ENCODE results near the gene SH3RF3. TPM values are rescaled to one million over a fixed set of nuclear protein-coding genes. Genes with fewer than 3 reads are reported as not detected.

Gene SH3RF3
- total and polyA plus RNA-seq, 4 experiments from 2014 or later = 0.26 to 2.2 (median 2.1) TPM; not detected in 1

- Histone ChIP-seq H3K27ac (ENCODE audit: low read depth, low read length) (no peak overlapping the region), H3K4me3 (ENCODE audit: low read length in 2 of 2) (no peak overlapping the region), H3K9me3 (ENCODE audit: control insufficient read depth in 1 of 2, low read length in 2 of 2) (no peaks in the 10 kb centered on the region), H3K36me3 (ENCODE audit: insufficient read depth, low read length) (no peaks in the 10 kb centered on the region), H3K27me3 (ENCODE audit: insufficient read depth, low read length) (no peaks in the 10 kb centered on the region), H3K4me1 (ENCODE audit: insufficient read depth, low read length) (peaks cover 41% of the 10 kb centered on the region)
- ChIA-PET CTCF (ENCODE audit: partially characterized antibody) (interaction anchor here (1.4 kb wide), 1 partner anchor 158 kb away, joined by 3 read pairs; no protein-coding TSS in a partner anchor), POLR2A (ENCODE audit: partially characterized antibody) (no interaction called here)
- no peak overlapping the region for H3K4me3 Mint-ChIP-seq
- intact Hi-C loops (cut with micrococcal nuclease) = no loop called here
- H3K4me1 Mint-ChIP-seq = peaks cover 17 to 44% (median 32%) of the 10 kb centered on the region in 4 donors
- H3K27me3 Mint-ChIP-seq = no peaks in the 10 kb centered on the region
- peak overlapping the region in 1 of 7 donors; percentile 24 for H3K27ac Mint-ChIP-seq
- H3K9me3 Mint-ChIP-seq = no peaks in the 10 kb centered on the region
- no peaks in the 10 kb centered on the region for H3K36me3 Mint-ChIP-seq
- DNase-seq = no peak
These were observed 223.3 kb downstream of the SH3RF3 start for GRCh38 chr2:109352056-109352897.

- POLR2A ChIA-PET (ENCODE audit: partially characterized antibody) = no interaction called here
- Mint-ChIP-seq H3K4me1 (peaks cover 17 to 38% (median 29%) of the 10 kb centered on the region in 4 donors), H3K27ac (no peak overlapping the region), H3K9me3 (peaks cover 0 to 4% (median 1%) of the 10 kb centered on the region in 8 donors), H3K4me3 (no peak overlapping the region), H3K27me3 (no peaks in the 10 kb centered on the region), H3K36me3 (no peaks in the 10 kb centered on the region)
- Histone ChIP-seq H3K4me1 (ENCODE audit: insufficient read depth, low read length) (peaks cover 33% of the 10 kb centered on the region), H3K4me3 (ENCODE audit: low read length in 2 of 2) (no peak overlapping the region), H3K27me3 (ENCODE audit: insufficient read depth, low read length) (no peaks in the 10 kb centered on the region), H3K36me3 (ENCODE audit: insufficient read depth, low read length) (no peaks in the 10 kb centered on the region), H3K9me3 (ENCODE audit: control insufficient read depth in 1 of 2, low read length in 2 of 2) (no peaks in the 10 kb centered on the region), H3K27ac (ENCODE audit: low read depth, low read length) (no peak overlapping the region)
- intact Hi-C loops (cut with micrococcal nuclease) = no loop called here
- DNase-seq = no peak
- CTCF ChIA-PET (ENCODE audit: partially characterized antibody) = interaction anchor here (1.4 kb wide), 1 partner anchor 157 kb away, joined by 3 read pairs; no protein-coding TSS in a partner anchor
These were observed 224.1 kb downstream of the SH3RF3 start for GRCh38 chr2:109352898-109353689.

GRCh38 chr2:109353806-109354745 lies 225.1 kb downstream of the SH3RF3 start:
- H3K36me3 Mint-ChIP-seq = no peaks in the 10 kb centered on the region

GRCh38 chr2:109355192-109355843 lies 226.3 kb downstream of the SH3RF3 start:
- intact Hi-C loops (cut with micrococcal nuclease) = no loop called here

More at GRCh38 chr2:109353806-109354745, 225.1 kb downstream of the SH3RF3 start:
- ChIA-PET POLR2A (ENCODE audit: partially characterized antibody) (no interaction called here), CTCF (ENCODE audit: partially characterized antibody) (interaction anchor here (0.9 kb wide), 1 partner anchor 157 kb away, joined by 3 read pairs; no protein-coding TSS in a partner anchor)
- Histone ChIP-seq H3K27ac (ENCODE audit: low read depth, low read length) (no peak overlapping the region), H3K9me3 (ENCODE audit: control insufficient read depth in 1 of 2, low read length in 2 of 2) (no peaks in the 10 kb centered on the region), H3K36me3 (ENCODE audit: insufficient read depth, low read length) (no peaks in the 10 kb centered on the region), H3K27me3 (ENCODE audit: insufficient read depth, low read length) (no peaks in the 10 kb centered on the region), H3K4me1 (ENCODE audit: insufficient read depth, low read length) (peaks cover 23% of the 10 kb centered on the region), H3K4me3 (ENCODE audit: low read length in 2 of 2) (no peak overlapping the region)
- H3K4me1 Mint-ChIP-seq = peaks cover 12 to 29% (median 19%) of the 10 kb centered on the region in 4 donors
- H3K27ac Mint-ChIP-seq = no peak overlapping the region
- H3K9me3 Mint-ChIP-seq = peaks cover 3 to 13% (median 6%) of the 10 kb centered on the region in 8 donors
- intact Hi-C loops (cut with micrococcal nuclease) = no loop called here
- DNase-seq = no peak
- H3K27me3 Mint-ChIP-seq = no peaks in the 10 kb centered on the region
- H3K4me3 Mint-ChIP-seq = no peak overlapping the region

GRCh38 chr2:109356324-109357035 lies 227.5 kb downstream of the SH3RF3 start:
- no peaks in the 10 kb centered on the region for H3K36me3 ChIP-seq (ENCODE audit: insufficient read depth, low read length)
- no peaks in the 10 kb centered on the region for H3K9me3 ChIP-seq (ENCODE audit: control insufficient read depth in 1 of 2, low read length in 2 of 2)
- H3K27ac Mint-ChIP-seq = no peak overlapping the region
- CTCF ChIA-PET (ENCODE audit: partially characterized antibody) = no interaction called here
- intact Hi-C loops (cut with micrococcal nuclease) = no loop called here
- H3K27me3 ChIP-seq (ENCODE audit: insufficient read depth, low read length) = no peaks in the 10 kb centered on the region
- peaks cover 0 to 5% (median 2%) of the 10 kb centered on the region in 4 donors for H3K4me1 Mint-ChIP-seq
- H3K27me3 Mint-ChIP-seq = no peaks in the 10 kb centered on the region
- no peak overlapping the region for H3K4me3 Mint-ChIP-seq
- no peaks in the 10 kb centered on the region for H3K4me1 ChIP-seq (ENCODE audit: insufficient read depth, low read length)
- POLR2A ChIA-PET (ENCODE audit: partially characterized antibody) = no interaction called here
- H3K9me3 Mint-ChIP-seq = peaks cover 4 to 21% (median 9%) of the 10 kb centered on the region in 8 donors
- no peaks in the 10 kb centered on the region for H3K36me3 Mint-ChIP-seq
- H3K4me3 ChIP-seq (ENCODE audit: low read length in 2 of 2) = no peak overlapping the region
- no peak for DNase-seq
- H3K27ac ChIP-seq (ENCODE audit: low read depth, low read length) = no peak overlapping the region

More at GRCh38 chr2:109355192-109355843, 226.3 kb downstream of the SH3RF3 start:
- CTCF ChIA-PET (ENCODE audit: partially characterized antibody) = interaction anchor here (0.9 kb wide), 1 partner anchor 155 kb away, joined by 3 read pairs; no protein-coding TSS in a partner anchor
- DNase-seq = no peak
- H3K4me1 Mint-ChIP-seq = peaks cover 6 to 16% (median 11%) of the 10 kb centered on the region in 4 donors
- POLR2A ChIA-PET (ENCODE audit: partially characterized antibody) = no interaction called here
- no peaks in the 10 kb centered on the region for H3K36me3 Mint-ChIP-seq
- H3K27me3 Mint-ChIP-seq = no peaks in the 10 kb centered on the region
- H3K4me3 Mint-ChIP-seq = no peak overlapping the region
- peaks cover 3 to 13% (median 7%) of the 10 kb centered on the region in 8 donors for H3K9me3 Mint-ChIP-seq
- H3K27ac ChIP-seq (ENCODE audit: low read depth, low read length) = no peak overlapping the region
- peaks cover 11% of the 10 kb centered on the region for H3K4me1 ChIP-seq (ENCODE audit: insufficient read depth, low read length)
- no peaks in the 10 kb centered on the region for H3K36me3 ChIP-seq (ENCODE audit: insufficient read depth, low read length)
- no peaks in the 10 kb centered on the region for H3K9me3 ChIP-seq (ENCODE audit: control insufficient read depth in 1 of 2, low read length in 2 of 2)
- no peaks in the 10 kb centered on the region for H3K27me3 ChIP-seq (ENCODE audit: insufficient read depth, low read length)
- H3K27ac Mint-ChIP-seq = no peak overlapping the region
- H3K4me3 ChIP-seq (ENCODE audit: low read length in 2 of 2) = no peak overlapping the region

GRCh38 chr2:109364217-109364616 lies 235.2 kb downstream of the SH3RF3 start:
- ChIA-PET CTCF (ENCODE audit: partially characterized antibody) (no interaction called here), POLR2A (ENCODE audit: partially characterized antibody) (no interaction called here)
- no peak overlapping the region for H3K27ac ChIP-seq (ENCODE audit: low read depth, low read length)
- Mint-ChIP-seq H3K27me3 (peaks cover 3 to 5% of the 10 kb centered on the region in 2 donors), H3K9me3 (peaks cover 0 to 13% (median 4%) of the 10 kb centered on the region in 8 donors), H3K4me3 (no peak overlapping the region), H3K27ac (no peak overlapping the region), H3K4me1 (no peaks in the 10 kb centered on the region), H3K36me3 (no peaks in the 10 kb centered on the region)
- H3K9me3 ChIP-seq (ENCODE audit: control insufficient read depth in 1 of 2, low read length in 2 of 2) = no peaks in the 10 kb centered on the region
- H3K27me3 ChIP-seq (ENCODE audit: insufficient read depth, low read length) = no peaks in the 10 kb centered on the region
- no peak overlapping the region for H3K4me3 ChIP-seq (ENCODE audit: low read length in 2 of 2)
- no peaks in the 10 kb centered on the region for H3K4me1 ChIP-seq (ENCODE audit: insufficient read depth, low read length)
- intact Hi-C loops (cut with micrococcal nuclease) = no loop called here
- no peak for DNase-seq
- H3K36me3 ChIP-seq (ENCODE audit: insufficient read depth, low read length) = no peaks in the 10 kb centered on the region
